AG04449 (cell line): ENCODE results near the gene ABAT.

ENCODE experiments used
- CTCF ChIA-PET: fragments of 350-600 bp; formaldehyde crosslinking; extraction: SDS; loops from one replicate; lab custom pipeline; 2021; ENCODE audit warnings: antibody characterized with exemption; lab: Yijun Ruan, JAX
- POLR2A ChIA-PET: fragments of 400-600, 350-600 bp; formaldehyde crosslinking; extraction: SDS; loops from one replicate; lab custom pipeline; 2020; ENCODE audit warnings: antibody characterized with exemption, inconsistent platforms; lab: Yijun Ruan, JAX
- DNase-seq: peaks from one replicate; pipeline ENCODE4 v3.0.0-alpha.2; 2010; ENCODE audit warnings: low read depth, low spot score
- H3K4me3 ChIP-seq: 2 replicates; pipeline ENCODE4 v1.5.1; 2011; ENCODE audit warnings: low read depth, mild to moderate bottlenecking, control low read depth, low read length
- TF ChIP-seq, protein P1 (sequence below): IDR thresholded peaks from one replicate; pipeline ENCODE4 v1.5.1; 2011; ENCODE audit warnings: mild to moderate bottlenecking, moderate library complexity, low read length, control low read depth, inconsistent platforms; ENCODE audit not compliant: insufficient read depth; ENCODE audit errors: missing control alignments

ABAT gene

DNA sequence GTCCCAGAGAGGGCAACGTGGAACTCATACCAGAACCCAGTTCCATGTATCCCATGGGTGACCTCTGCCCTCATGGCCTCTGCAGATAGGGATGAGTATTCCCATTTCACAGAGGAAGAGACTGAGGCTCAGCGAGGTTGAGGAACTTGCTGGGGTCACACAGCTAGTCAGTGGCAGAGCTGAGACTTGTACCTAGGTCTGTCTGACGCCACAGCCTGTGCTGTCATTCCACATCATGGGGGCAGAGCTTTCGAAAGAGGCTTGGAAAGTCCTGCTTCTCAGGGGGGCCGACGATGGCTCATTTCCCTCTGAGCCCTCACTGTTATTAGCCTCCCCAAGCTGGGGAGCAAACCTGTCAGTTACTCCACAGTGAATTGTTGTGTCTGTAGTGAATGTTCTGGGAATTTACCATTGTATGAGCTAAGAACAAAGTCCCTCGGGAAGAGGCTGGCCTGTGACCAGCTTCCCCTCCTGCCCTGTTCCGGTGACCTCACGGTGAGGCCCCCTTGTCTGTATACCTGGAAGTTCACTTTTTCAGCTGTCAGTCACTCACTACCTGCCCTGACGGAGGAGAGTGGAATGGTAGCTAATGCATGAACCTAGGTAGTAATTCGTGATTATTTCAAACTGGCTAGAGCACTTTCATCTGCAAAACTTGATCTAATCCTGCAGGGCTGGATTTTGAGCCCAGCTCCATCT lies 44.0 kb upstream of the ABAT start:
- DNase-seq: no peak
- CTCF ChIA-PET: interaction anchor here (0.9 to 1.2 kb wide), 3 partner anchors 21 to 63 kb away, joined by 3 to 4 read pairs (median 4); no protein-coding TSS in a partner anchor
- TF ChIP-seq, protein P1, sequence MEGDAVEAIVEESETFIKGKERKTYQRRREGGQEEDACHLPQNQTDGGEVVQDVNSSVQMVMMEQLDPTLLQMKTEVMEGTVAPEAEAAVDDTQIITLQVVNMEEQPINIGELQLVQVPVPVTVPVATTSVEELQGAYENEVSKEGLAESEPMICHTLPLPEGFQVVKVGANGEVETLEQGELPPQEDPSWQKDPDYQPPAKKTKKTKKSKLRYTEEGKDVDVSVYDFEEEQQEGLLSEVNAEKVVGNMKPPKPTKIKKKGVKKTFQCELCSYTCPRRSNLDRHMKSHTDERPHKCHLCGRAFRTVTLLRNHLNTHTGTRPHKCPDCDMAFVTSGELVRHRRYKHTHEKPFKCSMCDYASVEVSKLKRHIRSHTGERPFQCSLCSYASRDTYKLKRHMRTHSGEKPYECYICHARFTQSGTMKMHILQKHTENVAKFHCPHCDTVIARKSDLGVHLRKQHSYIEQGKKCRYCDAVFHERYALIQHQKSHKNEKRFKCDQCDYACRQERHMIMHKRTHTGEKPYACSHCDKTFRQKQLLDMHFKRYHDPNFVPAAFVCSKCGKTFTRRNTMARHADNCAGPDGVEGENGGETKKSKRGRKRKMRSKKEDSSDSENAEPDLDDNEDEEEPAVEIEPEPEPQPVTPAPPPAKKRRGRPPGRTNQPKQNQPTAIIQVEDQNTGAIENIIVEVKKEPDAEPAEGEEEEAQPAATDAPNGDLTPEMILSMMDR: no peak
- POLR2A ChIA-PET: no interaction called here
- H3K4me3 ChIP-seq: no peak overlapping the region

DNA sequence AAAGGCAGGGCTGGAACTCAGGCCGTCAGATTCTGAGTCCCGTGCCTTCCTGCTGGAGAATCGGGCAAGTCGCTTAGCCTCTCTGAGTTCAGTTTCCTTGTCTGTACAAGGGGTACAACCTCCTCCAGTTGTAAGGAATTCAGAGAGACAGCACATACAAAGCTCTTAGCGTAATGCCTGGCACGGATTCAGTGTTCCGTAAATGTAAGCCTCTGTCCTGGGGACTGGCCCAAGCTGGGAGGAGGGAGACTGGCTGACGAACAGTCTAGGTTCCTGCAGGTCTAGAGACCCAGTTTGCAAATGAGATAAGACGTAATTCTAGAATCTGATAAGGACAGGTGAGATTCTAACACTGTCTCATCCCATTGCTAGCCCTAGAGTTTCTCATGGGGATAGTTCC lies 43.0 kb upstream of the ABAT start:
- ChIA-PET CTCF (interaction anchor here (1.2 kb wide), 1 partner anchor 64 kb away, joined by 4 read pairs; no protein-coding TSS in a partner anchor), POLR2A (no interaction called here)
- H3K4me3 ChIP-seq: no peak overlapping the region
- no peak for DNase-seq
- TF ChIP-seq, protein P1: no peak

DNA sequence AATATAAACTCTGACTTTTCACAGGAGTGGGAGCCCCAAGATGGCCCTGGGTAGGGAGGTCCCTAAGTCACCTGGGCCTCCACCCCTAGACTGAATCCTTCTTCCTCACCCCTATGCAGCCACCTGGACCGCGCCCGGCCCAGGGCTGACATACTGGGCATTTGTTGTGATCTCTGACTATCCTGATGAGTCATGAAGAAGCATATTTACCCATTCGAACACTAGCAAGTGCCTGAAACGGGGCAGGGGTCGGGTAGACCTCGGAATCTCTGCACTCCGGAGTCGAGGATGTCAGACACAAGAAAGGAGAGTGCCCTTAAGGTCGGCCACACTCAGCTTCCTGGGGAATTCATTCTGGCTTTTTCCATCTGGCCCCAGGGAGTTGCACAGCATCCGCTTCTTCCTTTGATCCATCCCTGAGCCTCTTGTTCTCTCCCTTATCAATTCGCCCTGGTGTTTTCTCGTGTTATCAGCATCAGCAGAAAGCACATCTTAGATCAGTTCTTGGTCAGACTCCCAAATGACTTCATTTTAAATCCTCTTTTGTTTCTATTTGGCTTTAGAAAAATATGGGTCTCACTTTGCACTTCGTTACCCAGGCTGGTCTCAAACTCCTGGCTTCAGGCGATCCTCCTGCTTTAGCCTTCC lies 42.5 kb upstream of the ABAT start:
- DNase-seq: no peak
- CTCF ChIA-PET: interaction anchor here (1.2 kb wide), 1 partner anchor 10 kb away, joined by 3 read pairs; no protein-coding TSS in a partner anchor
- POLR2A ChIA-PET: no interaction called here
- TF ChIP-seq, protein P1: no peak
- no peak overlapping the region for H3K4me3 ChIP-seq

DNA sequence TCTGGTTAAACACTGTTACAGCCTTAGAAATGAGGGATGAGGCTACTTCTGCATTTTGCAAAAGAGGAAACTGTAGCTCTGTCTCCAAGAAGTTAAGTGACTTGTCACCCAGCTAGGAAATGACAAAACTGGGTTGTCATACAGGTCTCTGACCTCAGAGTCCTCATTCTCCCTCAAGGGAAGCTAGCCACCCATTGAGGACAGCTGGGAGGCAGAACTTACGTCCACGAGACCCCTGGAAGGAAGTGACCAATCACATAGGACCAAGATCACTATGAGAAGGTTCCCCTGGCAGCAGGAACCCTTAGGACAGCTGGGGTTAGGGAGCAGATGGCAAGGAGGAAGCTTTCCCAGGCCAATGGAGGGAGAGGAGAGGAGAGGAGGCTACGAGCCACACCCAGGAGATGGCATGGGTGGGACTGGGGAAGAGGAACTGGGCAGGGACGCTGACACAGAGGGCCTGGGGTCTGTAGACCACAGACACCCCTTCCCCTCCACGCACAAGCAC lies 41.7 kb upstream of the ABAT start:
- no peak overlapping the region for H3K4me3 ChIP-seq
- no peak for DNase-seq
- TF ChIP-seq, protein P1: no peak
- ChIA-PET CTCF (interaction anchor here (1.2 kb wide), 1 partner anchor 10 kb away, joined by 3 read pairs; no protein-coding TSS in a partner anchor), POLR2A (no interaction called here)

DNA sequence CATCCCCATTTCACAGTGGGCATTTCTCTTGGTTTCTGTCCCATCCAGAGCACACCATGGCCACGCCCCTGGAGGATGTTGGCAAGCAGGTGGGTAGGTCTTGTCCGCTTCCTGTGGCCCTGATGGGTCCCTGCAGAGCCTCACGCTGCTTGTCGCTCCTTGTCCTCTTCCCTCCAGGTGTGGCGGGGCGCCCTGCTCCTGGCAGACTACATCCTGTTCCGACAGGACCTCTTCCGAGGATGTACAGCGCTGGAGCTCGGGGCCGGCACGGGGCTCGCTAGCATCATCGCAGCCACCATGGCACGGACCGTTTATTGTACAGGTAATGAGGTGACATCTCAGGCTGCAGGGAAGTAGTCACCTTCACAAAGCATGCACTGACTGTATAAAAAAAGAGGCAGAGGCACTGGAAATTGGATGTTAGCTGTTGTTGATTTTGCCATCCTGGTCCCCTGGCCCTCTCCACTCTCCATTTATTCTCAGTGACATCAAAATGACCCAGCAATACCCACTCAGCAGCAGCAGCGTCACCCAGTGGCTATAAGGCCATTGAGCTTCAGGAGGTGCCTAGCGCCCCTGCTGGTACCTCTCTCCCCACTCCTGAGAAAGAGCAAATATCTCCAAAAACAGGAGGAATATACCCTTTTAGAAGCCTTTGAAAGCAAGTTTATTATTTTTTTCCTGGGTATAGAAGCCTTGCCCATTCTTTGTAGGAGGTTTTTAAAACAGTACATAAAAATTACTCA lies 39.3 kb upstream of the ABAT start:
- DNase-seq: no peak
- no peak overlapping the region for H3K4me3 ChIP-seq
- CTCF ChIA-PET: interaction anchor here (1.0 to 4.3 kb wide), 7 partner anchors 9 to 504 kb away, joined by 3 to 27 read pairs (median 4); no protein-coding TSS in a partner anchor
- POLR2A ChIA-PET: interaction anchor here (1.1 kb wide), 1 partner anchor 66 kb away, joined by 3 read pairs; no protein-coding TSS in a partner anchor
- TF ChIP-seq, protein P1: peak; percentile 63
